Measurements from ENCODE around the gene GFOD1. TPM values are rescaled to one million over a fixed set of nuclear protein-coding genes. Genes with fewer than 3 reads are reported as not detected.

GFOD1 gene
- total RNA-seq, 1 experiment from 2014 or later: 0.62 TPM

- Histone ChIP-seq H3K4me1 (ENCODE audit: control insufficient read depth, insufficient read depth, low read length) (no peaks in the 10 kb centered on the region), H3K27me3 (ENCODE audit: control insufficient read depth, insufficient read depth, low read length) (0 out of 2 replicates have a peak, but pooled peaks cover 3% of the 10 kb centered on the region), H3K27ac (ENCODE audit: low read length) (no peak overlapping the region), H3K4me3 (ENCODE audit: low read depth in 2 of 2, low read length in 2 of 2) (no peak overlapping the region), H3K36me3 (ENCODE audit: control insufficient read depth, insufficient read depth, low read length) (no peaks in the 10 kb centered on the region), H3K9me3 (ENCODE audit: control insufficient read depth, insufficient read depth, low read depth, low read length) (no peaks in the 10 kb centered on the region)
- DNase-seq (ENCODE audit: low read depth, low spot score) (no peak), ATAC-seq (no peak)
- ChIA-PET POLR2A (no interaction called here), CTCF (no interaction called here)
- intact Hi-C loops (cut with micrococcal nuclease; ENCODE audit: unreplicated experiment): no loop called here
- in situ Hi-C loops (cut with HindIII; ENCODE audit: low pct_unique_long_range_greater_than_20kb, low sequenced_read_pairs): no loop called here
- TF ChIP-seq REST (IDR thresholded peaks at IDR 0.05; ENCODE audit: insufficient read depth in 1 of 2, low read depth in 2 of 2, low read length in 1 of 2): no peak
- TF ChIP-seq POLR2AphosphoS5 (IDR thresholded peaks at IDR 0.05; ENCODE audit: low read depth, low read length): no peak
- no peak for TF ChIP-seq SIN3A (IDR thresholded peaks at IDR 0.05; ENCODE audit: borderline replicate concordance, insufficient read depth, low read depth, low read length)
- TF ChIP-seq TCF7L2 (IDR thresholded peaks at IDR 0.05; ENCODE audit: low read depth, low read length): no peak
- TF ChIP-seq CTCF (IDR thresholded peaks at IDR 0.05): no peak
- BruUV-seq (replicated peaks): no TSS peak
Measured at GRCh38 chr6:13517116-13517515, 29.7 kb upstream of the GFOD1 start.

GRCh38 chr6:13515912-13516311 is 28.5 kb upstream of the GFOD1 start:
- intact Hi-C loops (cut with micrococcal nuclease; ENCODE audit: unreplicated experiment): no loop called here

More at GRCh38 chr6:13515912-13516311, 28.5 kb upstream of the GFOD1 start:
- H3K27ac ChIP-seq (ENCODE audit: low read length): no peak overlapping the region
- CTCF ChIA-PET: no interaction called here
- no peak overlapping the region for H3K4me3 ChIP-seq (ENCODE audit: low read depth in 2 of 2, low read length in 2 of 2)
- in situ Hi-C loops (cut with HindIII; ENCODE audit: low pct_unique_long_range_greater_than_20kb, low sequenced_read_pairs): no loop called here
- H3K9me3 ChIP-seq (ENCODE audit: control insufficient read depth, insufficient read depth, low read depth, low read length): no peaks in the 10 kb centered on the region
- no peaks in the 10 kb centered on the region for H3K36me3 ChIP-seq (ENCODE audit: control insufficient read depth, insufficient read depth, low read length)
- POLR2A ChIA-PET: no interaction called here
- no peaks in the 10 kb centered on the region for H3K4me1 ChIP-seq (ENCODE audit: control insufficient read depth, insufficient read depth, low read length)
- no TSS peak for BruUV-seq (replicated peaks)
- 0 out of 2 replicates have a peak, but pooled peaks cover 3% of the 10 kb centered on the region for H3K27me3 ChIP-seq (ENCODE audit: control insufficient read depth, insufficient read depth, low read length)
- ATAC-seq (no peak), DNase-seq (ENCODE audit: low read depth, low spot score) (no peak)
- TF ChIP-seq SIN3A (IDR thresholded peaks at IDR 0.05; ENCODE audit: borderline replicate concordance, insufficient read depth, low read depth, low read length) (no peak), CTCF (IDR thresholded peaks at IDR 0.05) (no peak), TCF7L2 (IDR thresholded peaks at IDR 0.05; ENCODE audit: low read depth, low read length) (no peak)

Measured in Panc1 (cell line).